Measurements from ENCODE around the gene NTN1.

The NTN1 gene

GRCh38 chr17:9195961-9196670 is 174.8 kb downstream of the NTN1 start:
- Mint-ChIP-seq H3K27ac (no peak overlapping the region), H3K27me3 (peaks cover 4% of the 10 kb centered on the region)

DNA sequence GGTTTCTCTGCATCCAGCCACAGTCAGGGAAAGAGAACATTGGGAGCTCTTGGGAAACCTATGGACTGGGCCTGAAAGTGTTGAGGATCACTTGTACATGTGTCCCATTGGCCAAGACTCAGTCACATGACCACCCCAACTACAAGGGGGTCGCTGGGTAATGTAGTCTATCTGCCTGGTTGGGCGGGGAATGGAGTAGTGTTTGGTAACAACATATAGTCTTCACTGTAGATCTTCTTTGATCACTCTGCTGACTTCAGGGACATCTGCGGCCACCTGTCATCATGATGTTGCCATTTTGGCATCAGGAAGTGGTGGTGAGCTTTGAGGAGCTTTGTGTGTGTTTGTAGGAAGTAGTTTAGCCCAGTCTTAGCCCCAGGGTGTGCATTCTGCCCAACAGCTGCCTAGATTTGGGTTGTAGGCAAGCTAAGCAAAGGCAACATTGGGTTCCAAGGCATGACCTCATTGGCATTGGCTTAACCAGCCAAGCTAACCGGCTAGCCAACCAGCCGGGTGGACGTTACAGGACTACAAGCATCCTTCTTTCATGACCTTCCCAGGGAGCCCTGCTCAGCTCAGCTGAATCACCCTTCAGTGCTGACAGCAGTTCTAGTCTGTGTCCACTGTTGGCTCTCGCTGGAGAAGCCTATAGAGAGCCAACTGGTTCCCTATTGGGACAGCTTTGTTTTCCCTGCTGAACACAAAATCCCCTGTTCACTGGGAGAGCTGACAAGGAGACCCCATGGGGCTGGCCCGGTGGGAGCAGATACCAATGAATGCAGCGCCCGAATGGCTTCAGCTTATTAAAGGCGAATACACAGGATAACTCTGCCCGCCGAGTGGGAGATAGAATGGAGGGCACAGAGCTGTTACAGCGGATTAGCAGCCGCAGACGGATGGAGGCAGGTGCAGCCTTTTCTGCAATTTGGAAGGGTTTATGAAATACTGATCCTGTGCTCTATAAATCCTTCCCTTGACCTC is 178.6 kb downstream of the NTN1 start:
- no peak overlapping the region for H3K27ac Mint-ChIP-seq
- peaks cover 13% of the 10 kb centered on the region for H3K4me1 Mint-ChIP-seq
- DNase-seq: no peak
- ATAC-seq: no peak
- no peaks in the 10 kb centered on the region for H3K36me3 Mint-ChIP-seq (ENCODE audit: low read depth)
- H3K9me3 Mint-ChIP-seq: no peaks in the 10 kb centered on the region
- no peak overlapping the region for H3K4me3 Mint-ChIP-seq
- H3K27me3 Mint-ChIP-seq: peaks cover 5% of the 10 kb centered on the region

More at GRCh38 chr17:9195961-9196670, 174.8 kb downstream of the NTN1 start:
- peaks cover 4% of the 10 kb centered on the region for H3K4me1 Mint-ChIP-seq
- H3K9me3 Mint-ChIP-seq: no peaks in the 10 kb centered on the region
- no peak for ATAC-seq
- no peak overlapping the region for H3K4me3 Mint-ChIP-seq
- no peaks in the 10 kb centered on the region for H3K36me3 Mint-ChIP-seq (ENCODE audit: low read depth)
- DNase-seq: no peak

DNA sequence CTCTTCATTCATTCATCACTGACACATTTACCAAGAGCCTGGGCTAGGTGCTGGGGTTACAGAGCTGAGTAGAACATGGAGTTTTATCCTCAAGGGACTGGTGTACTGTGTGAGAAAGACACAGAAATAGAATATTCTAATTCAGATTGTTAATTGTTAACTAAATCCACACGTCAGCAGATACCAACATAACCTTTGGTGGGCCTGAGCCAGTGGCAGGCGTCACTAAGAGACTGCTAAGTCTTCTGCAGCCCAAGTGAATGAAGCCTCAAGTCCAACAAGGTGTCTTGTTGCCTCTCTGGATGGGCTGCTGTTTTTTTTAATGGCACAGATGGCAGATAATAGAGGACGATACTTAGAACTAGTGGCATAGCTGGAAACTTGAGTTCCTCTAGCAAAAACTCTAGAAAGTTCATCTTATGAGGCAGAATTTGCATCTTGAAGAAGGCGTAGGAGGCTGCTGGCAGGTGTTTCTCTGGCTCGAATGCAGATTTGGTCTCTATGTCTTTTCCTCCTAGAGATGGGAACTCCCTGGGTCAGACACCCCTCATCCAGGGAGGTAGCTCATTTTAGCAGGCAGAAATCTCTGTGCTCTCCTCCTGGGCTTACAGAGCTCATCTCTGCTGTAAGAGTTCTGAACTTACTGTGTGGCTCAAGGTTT is 179.5 kb downstream of the NTN1 start:
- no peak overlapping the region for H3K27ac Mint-ChIP-seq
- no peak for DNase-seq
- H3K36me3 Mint-ChIP-seq (ENCODE audit: low read depth): no peaks in the 10 kb centered on the region
- peaks cover 13% of the 10 kb centered on the region for H3K4me1 Mint-ChIP-seq
- no peak overlapping the region for H3K4me3 Mint-ChIP-seq
- no peak for ATAC-seq
- no peaks in the 10 kb centered on the region for H3K9me3 Mint-ChIP-seq
- H3K27me3 Mint-ChIP-seq: peaks cover 5% of the 10 kb centered on the region

DNA sequence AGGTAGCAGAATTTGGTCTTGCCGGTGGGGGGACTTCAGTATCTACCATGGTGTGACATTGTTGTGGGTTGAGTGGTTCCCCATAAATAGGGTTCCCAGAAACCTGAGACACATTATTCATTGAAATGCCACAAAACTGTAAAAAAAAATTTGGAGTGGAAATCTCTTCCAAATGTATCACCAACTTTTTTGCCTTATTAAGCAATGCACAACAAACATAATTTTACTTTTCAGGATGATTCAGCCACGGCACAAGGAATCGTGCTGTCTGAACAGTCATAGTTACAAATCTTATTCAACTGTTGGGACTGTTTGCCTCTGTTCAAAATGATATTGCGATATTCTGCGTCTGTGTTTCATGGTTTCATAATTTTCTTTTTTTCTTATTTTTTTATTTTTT is 181.2 kb downstream of the NTN1 start:
- Mint-ChIP-seq H3K36me3 (ENCODE audit: low read depth) (no peaks in the 10 kb centered on the region), H3K4me3 (no peak overlapping the region), H3K9me3 (no peaks in the 10 kb centered on the region), H3K27ac (no peak overlapping the region), H3K27me3 (peaks cover 5% of the 10 kb centered on the region), H3K4me1 (peaks cover 13% of the 10 kb centered on the region)
- no peak for DNase-seq
- no peak for ATAC-seq

DNA sequence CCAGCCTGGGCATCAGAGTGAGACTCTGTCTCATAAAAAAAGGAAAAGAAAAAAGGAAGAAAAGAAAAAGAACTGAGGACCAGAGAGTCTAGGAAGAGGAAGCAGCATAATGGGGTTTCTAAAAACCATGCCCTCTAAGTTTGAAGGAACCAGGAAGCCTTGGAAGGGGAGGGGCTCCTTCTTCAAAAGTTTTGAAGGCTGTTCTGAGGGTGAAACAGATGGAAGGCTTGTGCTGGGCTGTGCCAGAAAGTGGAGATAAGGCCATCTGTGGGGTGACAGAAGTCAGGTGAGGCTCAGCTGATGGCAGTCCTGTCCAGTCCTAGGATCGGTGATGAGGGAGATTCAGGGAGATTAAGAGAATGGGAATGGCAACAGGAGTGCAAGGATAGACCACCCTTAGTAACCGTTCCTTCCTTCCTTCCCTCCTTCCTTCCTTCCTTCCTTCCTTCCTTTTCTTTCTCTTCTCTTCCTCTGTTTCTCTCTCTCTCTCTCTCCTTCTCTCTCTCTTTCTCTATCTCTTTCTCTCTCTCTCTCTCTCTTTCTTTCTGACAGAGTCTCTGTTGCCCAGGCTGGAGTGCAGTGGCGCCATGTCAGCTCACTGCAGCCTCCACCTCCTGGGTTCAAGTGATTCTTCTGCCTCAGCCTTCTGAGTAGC is 182.6 kb downstream of the NTN1 start:
- peak overlapping the region; percentile 41 for H3K27ac Mint-ChIP-seq
- DNase-seq (no peak), ATAC-seq (no peak)
- H3K36me3 Mint-ChIP-seq (ENCODE audit: low read depth): no peaks in the 10 kb centered on the region
- H3K4me3 Mint-ChIP-seq: no peak overlapping the region
- H3K9me3 Mint-ChIP-seq: no peaks in the 10 kb centered on the region
- H3K4me1 Mint-ChIP-seq: peaks cover 13% of the 10 kb centered on the region
- peaks cover 2% of the 10 kb centered on the region for H3K27me3 Mint-ChIP-seq

DNA sequence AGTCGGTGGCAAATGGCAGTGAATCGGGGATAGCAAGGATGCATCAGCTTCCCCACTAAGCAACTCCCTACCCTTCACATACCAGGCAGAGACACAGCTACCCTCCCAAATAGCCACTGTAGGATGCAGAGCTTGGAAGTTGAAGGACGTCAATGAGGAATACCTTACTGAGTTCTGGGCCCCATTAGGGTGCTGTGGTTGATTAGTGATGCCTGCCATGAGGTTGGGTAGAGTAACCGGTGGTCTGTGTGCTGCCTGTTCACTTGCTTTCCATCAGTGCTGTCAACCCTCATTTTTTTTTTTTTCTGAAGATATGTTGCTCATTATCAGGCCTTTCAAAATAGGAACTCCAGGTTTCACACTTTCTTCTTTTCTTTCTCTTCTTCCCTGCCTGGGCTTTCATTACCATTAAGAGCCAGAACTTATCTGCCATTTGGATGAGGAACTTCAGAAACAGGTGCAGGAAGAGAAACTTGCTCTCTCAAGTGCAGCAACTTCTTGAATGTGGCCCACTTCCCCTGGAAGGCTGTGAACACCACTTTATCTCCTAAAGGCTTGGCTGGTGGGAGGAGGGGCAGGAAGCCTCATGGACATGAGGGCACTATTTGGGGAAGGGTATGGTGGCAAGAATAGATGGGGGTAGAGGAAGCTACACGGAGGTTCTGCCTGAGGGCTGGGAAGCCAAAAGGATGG is 183.5 kb downstream of the NTN1 start:
- H3K4me3 Mint-ChIP-seq: no peak overlapping the region
- peaks cover 2% of the 10 kb centered on the region for H3K27me3 Mint-ChIP-seq
- no peaks in the 10 kb centered on the region for H3K36me3 Mint-ChIP-seq (ENCODE audit: low read depth)
- ATAC-seq: no peak
- no peak overlapping the region for H3K27ac Mint-ChIP-seq
- no peaks in the 10 kb centered on the region for H3K9me3 Mint-ChIP-seq
- peaks cover 13% of the 10 kb centered on the region for H3K4me1 Mint-ChIP-seq
- no peak for DNase-seq

DNA sequence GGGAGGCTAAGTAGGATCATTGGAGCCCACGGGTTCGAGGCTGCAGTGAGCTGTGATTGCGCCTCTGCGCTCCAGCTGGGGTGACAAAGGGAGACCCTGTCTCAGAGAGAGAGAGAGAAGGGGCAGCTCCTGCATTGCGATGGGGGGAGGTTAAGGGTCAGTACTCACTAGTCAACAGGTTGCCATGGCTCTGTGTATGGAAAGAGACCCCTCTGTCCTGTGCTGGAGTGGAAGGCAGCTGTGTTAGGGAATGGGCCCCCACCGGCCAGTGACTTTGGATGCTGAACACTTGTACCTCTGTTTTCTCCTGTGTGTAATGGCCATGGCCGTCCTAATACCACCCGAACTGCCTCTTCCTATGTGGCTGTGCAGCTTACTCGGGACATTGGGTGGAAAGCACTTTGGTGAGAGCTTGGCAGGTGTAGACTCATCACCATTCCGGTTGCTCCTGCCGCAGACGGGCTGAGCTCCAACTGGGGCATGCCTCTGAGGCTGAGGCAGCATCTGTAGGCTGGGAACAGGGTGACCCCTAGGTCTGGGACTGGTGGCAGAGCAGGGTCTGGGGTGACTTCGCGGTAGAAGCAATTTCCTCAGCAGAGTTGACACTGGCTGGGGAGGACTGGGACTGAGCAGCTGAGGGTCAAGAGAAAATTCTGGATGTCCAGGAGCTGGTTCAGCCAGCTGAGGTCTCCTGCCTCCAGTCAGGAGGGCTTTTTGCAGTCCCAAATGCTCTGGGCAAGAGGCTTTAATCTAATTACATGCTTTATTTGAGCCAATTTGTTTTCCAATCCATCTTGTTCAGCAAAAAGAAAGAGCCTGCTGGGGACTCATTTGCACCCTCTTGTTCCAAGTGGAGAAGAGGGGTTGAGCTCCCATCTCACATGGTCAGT is 184.5 kb downstream of the NTN1 start:
- DNase-seq (no peak), ATAC-seq (no peak)
- H3K27me3 Mint-ChIP-seq: peaks cover 2% of the 10 kb centered on the region
- no peaks in the 10 kb centered on the region for H3K9me3 Mint-ChIP-seq
- H3K4me1 Mint-ChIP-seq: peaks cover 10% of the 10 kb centered on the region
- no peak overlapping the region for H3K4me3 Mint-ChIP-seq
- H3K27ac Mint-ChIP-seq: no peak overlapping the region
- no peaks in the 10 kb centered on the region for H3K36me3 Mint-ChIP-seq (ENCODE audit: low read depth)

- peaks cover 9% of the 10 kb centered on the region for H3K4me1 Mint-ChIP-seq
- no peak overlapping the region for H3K27ac Mint-ChIP-seq
- DNase-seq (no peak), ATAC-seq (no peak)
- H3K9me3 Mint-ChIP-seq: no peaks in the 10 kb centered on the region
- H3K27me3 Mint-ChIP-seq: peaks cover 2% of the 10 kb centered on the region
- H3K4me3 Mint-ChIP-seq: no peak overlapping the region
- no peaks in the 10 kb centered on the region for H3K36me3 Mint-ChIP-seq (ENCODE audit: low read depth)
Measured at GRCh38 chr17:9206410-9206703, 185.0 kb downstream of the NTN1 start.

- H3K27me3 Mint-ChIP-seq: no peaks in the 10 kb centered on the region
Measured at GRCh38 chr17:9206741-9207332, 185.5 kb downstream of the NTN1 start.

DNA sequence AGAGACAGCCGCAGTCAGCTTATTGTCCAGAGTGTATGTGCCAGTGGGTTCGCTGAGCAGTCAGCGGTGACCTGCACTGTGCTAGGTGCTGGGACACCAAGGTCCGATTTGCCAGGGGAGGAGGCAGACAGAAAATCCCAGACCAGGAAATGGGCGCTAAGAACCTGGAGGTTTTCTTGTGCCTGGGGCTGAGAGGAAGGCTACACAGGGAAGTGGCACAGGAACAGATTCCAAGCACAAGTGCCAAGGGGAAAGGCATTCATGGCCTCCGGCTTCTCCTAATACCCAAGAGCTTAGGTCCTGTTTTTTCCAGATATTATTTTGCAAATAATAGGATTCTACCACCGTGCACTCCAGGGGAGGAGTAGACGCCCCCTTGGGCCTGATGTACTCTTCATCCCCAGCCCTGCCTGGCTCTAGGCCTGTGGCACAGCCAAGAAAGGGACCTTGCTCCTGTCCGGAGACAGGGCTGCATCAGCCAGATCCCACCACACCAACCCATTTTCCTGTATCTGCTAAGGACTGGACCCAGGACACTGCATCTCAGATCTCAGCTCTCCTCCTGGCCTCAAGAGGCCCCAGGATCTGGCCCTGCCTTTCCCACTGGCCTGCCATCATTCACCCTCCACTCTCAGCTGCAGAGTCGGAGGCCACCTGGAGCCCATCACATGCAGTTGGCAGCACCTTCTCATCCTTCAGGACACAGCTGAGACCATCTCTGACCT is 187.2 kb downstream of the NTN1 start:
- Mint-ChIP-seq H3K36me3 (ENCODE audit: low read depth) (no peaks in the 10 kb centered on the region), H3K9me3 (no peaks in the 10 kb centered on the region), H3K27ac (no peak overlapping the region), H3K27me3 (no peaks in the 10 kb centered on the region), H3K4me1 (peaks cover 7% of the 10 kb centered on the region), H3K4me3 (no peak overlapping the region)
- ATAC-seq (no peak), DNase-seq (no peak)

More at GRCh38 chr17:9206741-9207332, 185.5 kb downstream of the NTN1 start:
- no peak overlapping the region for H3K27ac Mint-ChIP-seq
- peaks cover 9% of the 10 kb centered on the region for H3K4me1 Mint-ChIP-seq
- DNase-seq: no peak
- no peak for ATAC-seq
- H3K36me3 Mint-ChIP-seq (ENCODE audit: low read depth): no peaks in the 10 kb centered on the region
- no peaks in the 10 kb centered on the region for H3K9me3 Mint-ChIP-seq
- no peak overlapping the region for H3K4me3 Mint-ChIP-seq

DNA sequence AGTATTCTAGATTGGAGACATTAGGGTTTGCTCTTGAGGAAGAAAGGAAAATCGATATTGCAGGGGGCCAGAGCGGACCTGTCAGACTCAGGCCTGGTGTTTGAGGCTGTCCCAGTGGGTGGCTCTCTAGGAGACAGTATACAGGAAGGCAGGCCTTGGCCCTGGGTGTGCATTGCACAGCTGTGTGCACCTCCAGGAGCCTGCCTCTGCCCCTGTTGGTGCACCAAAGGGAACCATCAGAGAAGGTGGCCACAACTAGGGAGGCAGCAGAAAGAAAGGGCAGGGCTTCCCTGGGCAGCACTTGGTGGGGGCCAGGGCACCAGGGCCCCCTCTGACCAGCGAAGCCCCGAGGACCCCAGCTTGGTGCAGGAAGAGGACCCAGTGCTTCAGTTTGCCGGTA is 188.0 kb downstream of the NTN1 start:
- DNase-seq (no peak), ATAC-seq (no peak)
- Mint-ChIP-seq H3K4me1 (peaks cover 2% of the 10 kb centered on the region), H3K9me3 (no peaks in the 10 kb centered on the region), H3K27ac (no peak overlapping the region), H3K27me3 (no peaks in the 10 kb centered on the region), H3K36me3 (ENCODE audit: low read depth) (no peaks in the 10 kb centered on the region), H3K4me3 (no peak overlapping the region)

GRCh38 chr17:9209781-9210370 is 188.6 kb downstream of the NTN1 start:
- Mint-ChIP-seq H3K4me1 (peaks cover under 1% of the 10 kb centered on the region), H3K4me3 (no peak overlapping the region), H3K9me3 (no peaks in the 10 kb centered on the region), H3K27ac (no peak overlapping the region), H3K36me3 (ENCODE audit: low read depth) (no peaks in the 10 kb centered on the region), H3K27me3 (no peaks in the 10 kb centered on the region)
- peak; percentile 31 for ATAC-seq
- no peak for DNase-seq

Data from activated naive CD8-positive, alpha-beta T cell treated with anti-CD3 and anti-CD28 coated beads, Interleukin-2, amount 50 U/mL, for 24 hours (primary cell).